ENCODE measurements around the gene CAV2.
A peak's percentile ranks its signal among the peaks of the same experiment; 100 is the strongest.

Gene CAV2

DNA sequence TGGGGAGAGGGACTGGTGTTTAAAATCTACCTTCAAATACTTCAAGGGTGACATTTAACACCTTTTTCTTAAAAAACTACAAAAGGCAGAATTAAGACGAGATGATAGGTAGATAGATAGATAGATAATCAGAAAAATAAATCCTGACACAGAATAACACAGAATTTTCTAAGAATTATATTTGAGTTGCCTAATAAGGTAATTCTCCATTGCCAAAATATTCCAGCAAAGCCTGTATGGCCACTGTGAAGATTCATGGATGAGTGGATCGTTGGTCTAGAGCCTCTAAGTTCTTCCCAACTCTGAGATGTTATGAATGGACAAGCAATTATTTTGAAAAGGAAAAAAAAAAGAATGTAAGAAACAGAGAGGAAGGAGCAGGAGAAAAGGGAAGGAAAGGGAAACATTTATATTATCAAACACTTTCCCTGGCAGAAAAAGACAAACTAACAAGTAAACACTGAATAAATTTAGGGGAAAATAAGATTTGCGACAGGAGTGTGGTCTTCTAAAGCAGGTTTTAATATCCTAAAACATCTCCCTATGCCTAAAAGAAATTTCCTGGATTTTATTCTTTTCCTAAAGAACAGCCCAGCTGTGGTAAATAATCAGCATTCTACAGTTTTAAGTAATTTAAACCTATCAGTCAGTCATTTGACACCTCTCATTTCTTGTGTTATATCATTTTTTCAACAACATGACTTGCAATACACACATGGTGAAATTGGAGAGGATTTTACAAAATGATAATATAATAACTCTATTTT, 7.5 kb upstream of the CAV2 start:
- Histone ChIP-seq H3K9me3 (no peaks in the 10 kb centered on the region), H3K27ac (peak overlapping the region; percentile 67 to 98), H3K36me3 (no peaks in the 10 kb centered on the region), H3K4me3 (no peak overlapping the region), H3K4me1 (peaks cover 0 to 78% (median 32%) of the 10 kb centered on the region in 4 donors), H3K27me3 (no peaks in the 10 kb centered on the region)
- TF ChIP-seq, protein P1, sequence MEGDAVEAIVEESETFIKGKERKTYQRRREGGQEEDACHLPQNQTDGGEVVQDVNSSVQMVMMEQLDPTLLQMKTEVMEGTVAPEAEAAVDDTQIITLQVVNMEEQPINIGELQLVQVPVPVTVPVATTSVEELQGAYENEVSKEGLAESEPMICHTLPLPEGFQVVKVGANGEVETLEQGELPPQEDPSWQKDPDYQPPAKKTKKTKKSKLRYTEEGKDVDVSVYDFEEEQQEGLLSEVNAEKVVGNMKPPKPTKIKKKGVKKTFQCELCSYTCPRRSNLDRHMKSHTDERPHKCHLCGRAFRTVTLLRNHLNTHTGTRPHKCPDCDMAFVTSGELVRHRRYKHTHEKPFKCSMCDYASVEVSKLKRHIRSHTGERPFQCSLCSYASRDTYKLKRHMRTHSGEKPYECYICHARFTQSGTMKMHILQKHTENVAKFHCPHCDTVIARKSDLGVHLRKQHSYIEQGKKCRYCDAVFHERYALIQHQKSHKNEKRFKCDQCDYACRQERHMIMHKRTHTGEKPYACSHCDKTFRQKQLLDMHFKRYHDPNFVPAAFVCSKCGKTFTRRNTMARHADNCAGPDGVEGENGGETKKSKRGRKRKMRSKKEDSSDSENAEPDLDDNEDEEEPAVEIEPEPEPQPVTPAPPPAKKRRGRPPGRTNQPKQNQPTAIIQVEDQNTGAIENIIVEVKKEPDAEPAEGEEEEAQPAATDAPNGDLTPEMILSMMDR (IDR thresholded peaks at IDR 0.05): no peak
- no peak for DNase-seq
- intact Hi-C loops (cut with DNase I; ENCODE audit: low total_unique reads): loop anchor here (5.0 kb wide), 1 partner anchor 45 kb away; no protein-coding TSS in a partner anchor

DNA sequence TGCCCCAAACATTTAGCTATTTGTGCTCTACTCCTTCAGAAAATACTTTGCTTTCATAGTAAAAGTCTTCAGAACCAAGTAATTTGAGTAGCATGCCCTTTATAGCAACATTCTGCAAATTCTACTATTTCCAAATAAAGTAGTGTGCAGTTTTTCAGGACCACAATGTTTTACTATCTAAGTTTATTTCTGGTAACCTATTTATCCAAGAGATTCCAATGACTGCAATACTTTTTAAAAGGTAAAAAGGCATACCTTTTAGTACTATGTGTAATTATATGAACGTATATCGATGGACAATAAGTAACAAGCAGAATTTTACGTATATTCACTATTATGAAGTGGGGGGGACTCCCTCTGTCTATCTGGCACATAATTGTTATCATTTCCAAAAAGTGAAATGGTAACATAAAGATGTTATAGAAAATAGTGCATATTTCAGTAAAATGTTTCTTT, 6.9 kb upstream of the CAV2 start:
- no peaks in the 10 kb centered on the region for H3K27me3 ChIP-seq
- no peak overlapping the region for H3K4me3 ChIP-seq
- intact Hi-C loops (cut with DNase I; ENCODE audit: low total_unique reads): loop anchor here (5.0 kb wide), 1 partner anchor 45 kb away; no protein-coding TSS in a partner anchor
- no peaks in the 10 kb centered on the region for H3K9me3 ChIP-seq
- DNase-seq: no peak
- no peaks in the 10 kb centered on the region for H3K36me3 ChIP-seq
- peaks cover 0 to 73% (median 30%) of the 10 kb centered on the region in 4 donors for H3K4me1 ChIP-seq
- peak overlapping the region; percentile 67 to 98 for H3K27ac ChIP-seq
- TF ChIP-seq, protein P1 (IDR thresholded peaks at IDR 0.05): no peak

DNA sequence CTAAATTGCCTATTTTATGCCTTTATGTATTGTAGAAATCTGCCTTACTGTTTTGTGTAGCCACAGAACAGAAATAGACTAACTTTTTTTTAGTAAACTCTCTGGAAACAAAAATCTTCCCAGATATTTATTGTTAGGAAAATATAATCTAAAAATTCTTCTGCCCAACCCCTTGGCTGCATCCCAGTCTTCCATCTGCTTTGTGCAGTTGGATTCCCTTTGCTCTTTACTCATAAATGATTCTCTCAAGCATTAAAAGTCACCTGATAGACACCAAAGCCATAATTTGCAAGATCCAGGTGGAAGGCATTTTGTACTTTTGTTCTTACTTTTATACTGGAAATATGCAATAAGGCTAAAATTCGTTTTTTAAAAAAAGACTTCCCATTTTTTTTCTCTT, 6.1 kb upstream of the CAV2 start:
- Histone ChIP-seq H3K36me3 (no peaks in the 10 kb centered on the region), H3K27me3 (no peaks in the 10 kb centered on the region), H3K4me3 (no peak overlapping the region), H3K27ac (peak overlapping the region; percentile 67 to 98), H3K4me1 (peaks cover 0 to 73% (median 30%) of the 10 kb centered on the region in 4 donors), H3K9me3 (no peaks in the 10 kb centered on the region)
- intact Hi-C loops (cut with DNase I; ENCODE audit: low total_unique reads): loop anchor here (5.0 kb wide), 1 partner anchor 46 kb away; no protein-coding TSS in a partner anchor
- TF ChIP-seq, protein P1 (IDR thresholded peaks at IDR 0.05): no peak
- no peak for DNase-seq

DNA sequence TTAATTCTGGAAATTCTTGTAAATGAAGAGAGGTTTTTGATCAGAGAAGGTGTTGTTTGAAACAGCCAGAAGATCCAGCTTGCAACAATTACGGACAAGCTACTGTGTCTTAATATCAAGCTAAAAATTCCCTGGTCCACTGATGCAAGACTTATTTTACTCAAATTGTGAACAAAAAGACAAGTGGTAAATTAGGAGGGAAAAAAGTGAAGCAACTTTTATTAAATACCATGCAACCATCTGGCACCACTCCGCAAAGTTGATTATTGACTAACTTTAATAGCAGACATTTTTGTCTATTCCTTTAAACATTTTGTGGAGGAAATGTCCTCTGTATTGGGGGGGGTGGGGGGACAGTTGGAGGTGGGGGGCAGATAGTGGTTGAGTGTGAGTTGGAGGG, 5.1 kb upstream of the CAV2 start:
- TF ChIP-seq, protein P1 (IDR thresholded peaks at IDR 0.05): no peak
- DNase-seq: no peak

DNA sequence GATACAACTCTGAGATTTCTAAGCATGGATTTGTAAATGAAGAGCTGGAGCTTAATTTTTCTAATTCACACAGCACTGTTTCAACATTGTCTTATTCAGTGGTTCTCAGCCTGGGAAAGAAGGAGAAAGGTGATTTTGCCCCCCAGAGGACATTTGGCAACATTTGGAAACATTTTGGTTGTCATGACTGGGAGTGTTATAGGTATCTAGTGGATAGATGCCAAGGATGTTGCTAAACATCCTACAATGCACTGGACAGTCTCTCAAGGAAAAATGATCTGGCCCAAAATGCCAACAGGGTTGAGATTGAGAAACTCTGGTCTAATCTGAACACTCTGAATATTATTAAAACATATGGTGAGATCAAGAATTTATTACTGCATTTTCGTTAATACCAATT, 3.8 kb upstream of the CAV2 start:
- no peak overlapping the region for H3K4me3 ChIP-seq
- H3K27me3 ChIP-seq: no peaks in the 10 kb centered on the region
- intact Hi-C loops (cut with DNase I; ENCODE audit: low total_unique reads): no loop called here
- no peaks in the 10 kb centered on the region for H3K36me3 ChIP-seq
- H3K27ac ChIP-seq: peak overlapping the region; percentile 39 to 98
- DNase-seq: no peak
- H3K9me3 ChIP-seq: no peaks in the 10 kb centered on the region
- TF ChIP-seq, protein P1 (IDR thresholded peaks at IDR 0.05): no peak
- peaks cover 0 to 57% (median 26%) of the 10 kb centered on the region in 4 donors for H3K4me1 ChIP-seq

More for the DNA sequence above, 5.1 kb upstream of the CAV2 start:
- Histone ChIP-seq H3K36me3 (no peaks in the 10 kb centered on the region), H3K4me3 (no peak overlapping the region), H3K4me1 (peaks cover 0 to 69% (median 30%) of the 10 kb centered on the region in 4 donors), H3K27ac (peak overlapping the region; percentile 39 to 98), H3K27me3 (no peaks in the 10 kb centered on the region), H3K9me3 (no peaks in the 10 kb centered on the region)
- intact Hi-C loops (cut with DNase I; ENCODE audit: low total_unique reads): loop anchor here (5.0 kb wide), 1 partner anchor 47 kb away; no protein-coding TSS in a partner anchor
